Upper lobe of left lung (tissue), 6 donors: ENCODE results near the gene ZC3H8. TPM values are rescaled to one million over a fixed set of nuclear protein-coding genes. Genes with fewer than 3 reads are reported as not detected.
A peak's percentile ranks its signal among the peaks of the same experiment; 100 is the strongest.

Experiments used
- ATAC-seq, 2 donors: fragments of 200-7000 bp; cut with Tn5 transposase; one replicate each; pipeline ENCODE4 v1.9.1; 2022; ENCODE audit warnings: mild to moderate bottlenecking in 2 of 2, moderate library complexity in 2 of 2; ENCODE audit not compliant: low FRiP score in 2 of 2
- DNase-seq, 2 donors: peaks; one replicate each; pipeline ENCODE4 v3.0.0-alpha.2; 2019 to 2020
- H3K27ac ChIP-seq, 4 donors: fragments of 200-600 bp; sonication (generic); one replicate each; pipeline ENCODE4 v1.5.1; 2016 to 2019
- H3K27me3 ChIP-seq, 4 donors: fragments of 200-600 bp; sonication (generic); one replicate each; pipeline ENCODE4 v1.5.1; 2017 to 2019
- H3K36me3 ChIP-seq, 4 donors: fragments of 200-600 bp; sonication (generic); one replicate each; pipeline ENCODE4 v1.5.1; 2016 to 2019
- H3K4me1 ChIP-seq, 4 donors: fragments of 200-600 bp; sonication (generic); one replicate each; pipeline ENCODE4 v1.5.1; 2018 to 2019
- H3K4me3 ChIP-seq, 4 donors: fragments of 200-600 bp; sonication (generic); one replicate each; pipeline ENCODE4 v1.5.1; 2017 to 2019; ENCODE audit warnings: mild to moderate bottlenecking in 2 of 4, moderate library complexity in 1 of 4
- H3K9me3 ChIP-seq, 4 donors: fragments of 200-600 bp; sonication (generic); one replicate each; pipeline ENCODE4 v1.5.1; 2018 to 2019
- EP300 ChIP-seq, 4 donors: sonication (generic); formaldehyde crosslinking; IDR thresholded peaks; one replicate each; pipeline ENCODE4 v1.5.1; 2017; ENCODE audit warnings: antibody characterized with exemption in 4 of 4, control low read depth in 2 of 4
- POLR2A ChIP-seq, 4 donors: fragments of 450-650 bp; IDR thresholded peaks; one replicate each; pipeline ENCODE4 v1.5.1; 2016 to 2017; ENCODE audit warnings: antibody characterized with exemption in 4 of 4, mild to moderate bottlenecking in 2 of 4
- POLR2AphosphoS5 ChIP-seq, 2 donors: sonication (generic); formaldehyde crosslinking; IDR thresholded peaks; one replicate each; pipeline ENCODE4 v1.5.1; 2017; ENCODE audit warnings: antibody characterized with exemption in 2 of 2
- WGBS, 2 donors: methylation state at CpG; one replicate each; pipeline ENCODE4 v1.1.5; 2017 to 2018; 5-methylcytosine and 5-hydroxymethylcytosine counted together
- total RNA-seq, 6 donors: library from RNA; depleted of rRNA in 4 of 6; stranded (reverse); fragments of >200 nt in 4 of 6; gene quantifications; one replicate each; pipeline versions ENCODE4 v1.1.0 to v1.2.1, GENCODE V29; 2016 to 2021
- TF ChIP-seq, protein P1 (sequence below), 6 experiments: fragments of 450-650 bp in 4 of 6; fragments of 200-600 bp in 2 of 6; sonication (generic) in 2 of 6; IDR thresholded peaks; one replicate each; pipeline ENCODE4 v1.5.1; 2016 to 2019; ENCODE audit warnings: antibody characterized with exemption in 6 of 6
- donor health status: DM: no; HTN: no; CAD: no; lungs with moderate emphysema.
- donor health status: DM: no; HTN: yes; CAD: no; lungs with severe emphysema.

ZC3H8 gene
- total RNA-seq, 6 donors from 2014 or later: 4.3 to 92.2 (median 10.1) TPM

- TF ChIP-seq EP300 (IDR thresholded peaks at IDR 0.05) (no peak), POLR2A (IDR thresholded peaks at IDR 0.05) (no peak), POLR2AphosphoS5 (IDR thresholded peaks at IDR 0.05) (no peak)
- TF ChIP-seq, protein P1, sequence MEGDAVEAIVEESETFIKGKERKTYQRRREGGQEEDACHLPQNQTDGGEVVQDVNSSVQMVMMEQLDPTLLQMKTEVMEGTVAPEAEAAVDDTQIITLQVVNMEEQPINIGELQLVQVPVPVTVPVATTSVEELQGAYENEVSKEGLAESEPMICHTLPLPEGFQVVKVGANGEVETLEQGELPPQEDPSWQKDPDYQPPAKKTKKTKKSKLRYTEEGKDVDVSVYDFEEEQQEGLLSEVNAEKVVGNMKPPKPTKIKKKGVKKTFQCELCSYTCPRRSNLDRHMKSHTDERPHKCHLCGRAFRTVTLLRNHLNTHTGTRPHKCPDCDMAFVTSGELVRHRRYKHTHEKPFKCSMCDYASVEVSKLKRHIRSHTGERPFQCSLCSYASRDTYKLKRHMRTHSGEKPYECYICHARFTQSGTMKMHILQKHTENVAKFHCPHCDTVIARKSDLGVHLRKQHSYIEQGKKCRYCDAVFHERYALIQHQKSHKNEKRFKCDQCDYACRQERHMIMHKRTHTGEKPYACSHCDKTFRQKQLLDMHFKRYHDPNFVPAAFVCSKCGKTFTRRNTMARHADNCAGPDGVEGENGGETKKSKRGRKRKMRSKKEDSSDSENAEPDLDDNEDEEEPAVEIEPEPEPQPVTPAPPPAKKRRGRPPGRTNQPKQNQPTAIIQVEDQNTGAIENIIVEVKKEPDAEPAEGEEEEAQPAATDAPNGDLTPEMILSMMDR (IDR thresholded peaks at IDR 0.05): no peak
- no peaks in the 10 kb centered on the region for H3K27me3 ChIP-seq
- WGBS, 2 donors: 88 to 100% methylated on average over 1 of the region's 1 CpG
- H3K9me3 ChIP-seq: no peaks in the 10 kb centered on the region
- ATAC-seq (no peak), DNase-seq (no peak)
- no peak overlapping the region for H3K27ac ChIP-seq
- no peaks in the 10 kb centered on the region for H3K4me1 ChIP-seq
- H3K36me3 ChIP-seq: no peaks in the 10 kb centered on the region
- H3K4me3 ChIP-seq: no peak overlapping the region
Measured at GRCh38 chr2:112268547-112268946, 13.7 kb upstream of the ZC3H8 start.

DNA sequence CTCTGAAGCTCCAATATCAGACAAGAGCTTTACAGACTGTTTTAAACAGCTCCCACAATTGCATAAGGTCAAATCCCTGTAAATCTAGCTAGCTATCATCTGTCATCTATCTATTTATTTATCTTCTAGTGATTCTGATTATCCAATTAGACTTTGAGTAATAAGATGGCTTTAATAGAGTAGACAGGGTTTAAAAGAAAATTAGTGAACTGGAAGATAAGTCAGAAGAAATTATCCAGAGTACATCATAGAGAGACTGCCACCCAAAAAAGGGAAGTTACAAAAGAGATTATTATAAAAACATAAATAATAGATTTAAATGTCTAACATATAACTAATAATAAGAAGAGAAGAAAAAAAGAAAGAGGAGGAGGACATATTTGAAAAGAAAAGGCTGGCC is 8.0 kb upstream of the ZC3H8 start:
- no peak overlapping the region for H3K27ac ChIP-seq
- no peaks in the 10 kb centered on the region for H3K9me3 ChIP-seq
- no peak for ATAC-seq
- no peak for DNase-seq
- no peaks in the 10 kb centered on the region for H3K36me3 ChIP-seq
- peaks cover 0 to 15% (median 5%) of the 10 kb centered on the region in 4 donors for H3K4me1 ChIP-seq
- H3K27me3 ChIP-seq: no peaks in the 10 kb centered on the region
- no peak for TF ChIP-seq EP300 (IDR thresholded peaks at IDR 0.05)
- TF ChIP-seq POLR2AphosphoS5 (IDR thresholded peaks at IDR 0.05): no peak
- no peak for TF ChIP-seq POLR2A (IDR thresholded peaks at IDR 0.05)
- TF ChIP-seq, protein P1 (IDR thresholded peaks at IDR 0.05): no peak
- H3K4me3 ChIP-seq: no peak overlapping the region

GRCh38 chr2:112260295-112260625 is 5.4 kb upstream of the ZC3H8 start:
- no peak overlapping the region for H3K4me3 ChIP-seq
- 86 to 89% methylated on average over 3 of the region's 3 CpGs for WGBS, 2 donors

DNA sequence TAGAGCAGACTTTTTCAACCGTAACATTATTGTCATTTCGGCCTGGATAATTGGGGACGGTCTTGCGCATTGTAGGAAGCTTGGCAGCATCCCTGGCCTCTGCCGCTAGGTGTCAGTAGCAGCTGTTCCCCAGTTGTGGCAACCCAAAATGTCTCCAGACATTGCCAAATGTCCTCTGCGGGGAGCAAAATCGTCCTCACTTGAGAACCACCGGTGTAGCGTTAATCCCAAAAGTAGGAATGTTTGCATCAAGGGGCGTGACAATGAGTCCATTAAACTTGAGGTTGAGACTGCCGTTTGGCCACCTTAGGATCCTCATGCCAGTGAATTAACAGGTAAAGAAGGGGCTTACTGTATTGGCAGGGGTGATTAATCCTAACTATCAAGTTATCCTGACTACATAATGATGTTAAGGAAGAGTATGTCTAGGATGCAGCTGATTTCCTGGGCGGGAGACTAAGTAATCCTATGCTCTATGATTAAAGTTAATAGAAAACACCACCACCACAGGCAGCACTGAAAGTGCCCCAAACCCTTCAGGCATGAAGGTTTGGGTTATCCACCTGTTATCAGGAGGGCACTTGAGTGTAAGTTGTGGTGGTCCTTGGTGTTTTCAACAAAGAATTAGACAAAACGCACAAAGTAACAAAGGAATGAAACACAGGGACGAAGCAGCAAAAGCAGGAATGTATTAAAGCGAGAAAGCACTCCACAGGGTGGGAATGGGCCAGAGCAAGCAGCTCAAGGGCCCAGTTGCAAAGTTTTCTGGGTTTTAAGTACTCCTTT is 4.9 kb upstream of the ZC3H8 start:
- Histone ChIP-seq H3K27ac (no peak overlapping the region), H3K4me1 (peaks cover 0 to 27% (median 10%) of the 10 kb centered on the region in 4 donors), H3K36me3 (no peaks in the 10 kb centered on the region), H3K27me3 (no peaks in the 10 kb centered on the region), H3K9me3 (no peaks in the 10 kb centered on the region), H3K4me3 (peak overlapping the region in 1 of 4 donors; percentile 21)
- 17 to 32% methylated on average over 10 to 15 of the region's 15 CpGs for WGBS, 2 donors
- ATAC-seq (peak; percentile 86), DNase-seq (peak in 1 of 2 donors; percentile 86)
- TF ChIP-seq, protein P1 (IDR thresholded peaks at IDR 0.05): peak; percentile 81 to 91 (median 89)
- no peak for TF ChIP-seq POLR2AphosphoS5 (IDR thresholded peaks at IDR 0.05)

More at GRCh38 chr2:112260295-112260625, 5.4 kb upstream of the ZC3H8 start:
- Histone ChIP-seq H3K36me3 (no peaks in the 10 kb centered on the region), H3K4me1 (peaks cover 0 to 24% (median 9%) of the 10 kb centered on the region in 4 donors), H3K27ac (no peak overlapping the region), H3K9me3 (no peaks in the 10 kb centered on the region), H3K27me3 (no peaks in the 10 kb centered on the region)
- TF ChIP-seq, protein P1 (IDR thresholded peaks at IDR 0.05): no peak
- no peak for TF ChIP-seq POLR2A (IDR thresholded peaks at IDR 0.05)
- no peak for TF ChIP-seq EP300 (IDR thresholded peaks at IDR 0.05)
- no peak for TF ChIP-seq POLR2AphosphoS5 (IDR thresholded peaks at IDR 0.05)
- no peak for DNase-seq
- no peak for ATAC-seq

DNA sequence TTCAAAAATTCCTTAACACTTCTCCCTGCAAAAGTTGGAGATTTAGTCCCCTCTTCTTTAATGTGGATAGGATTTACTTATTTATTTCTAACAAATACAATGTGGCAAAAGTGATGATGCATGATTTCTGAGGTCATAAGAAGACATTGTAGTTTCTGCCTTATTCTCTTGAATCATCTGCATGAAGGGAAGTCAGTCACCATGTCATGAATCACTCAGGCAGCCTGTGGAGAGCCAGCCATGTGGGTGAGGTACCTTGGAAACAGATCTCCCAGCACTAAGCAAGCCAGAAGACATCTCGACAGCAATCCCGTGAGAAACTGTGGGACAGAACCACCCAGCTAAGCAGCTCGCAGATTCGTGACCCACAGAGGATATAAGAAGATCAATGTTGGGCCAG is 2.7 kb upstream of the ZC3H8 start:
- no peaks in the 10 kb centered on the region for H3K9me3 ChIP-seq
- DNase-seq (no peak), ATAC-seq (no peak)
- no peak overlapping the region for H3K27ac ChIP-seq
- no peak overlapping the region for H3K4me3 ChIP-seq
- H3K36me3 ChIP-seq: no peaks in the 10 kb centered on the region
- H3K27me3 ChIP-seq: no peaks in the 10 kb centered on the region
- H3K4me1 ChIP-seq: peaks cover 5 to 38% (median 16%) of the 10 kb centered on the region in 4 donors
- WGBS, 2 donors: 76 to 87% methylated on average over 3 to 4 of the region's 4 CpGs
- no peak for TF ChIP-seq EP300 (IDR thresholded peaks at IDR 0.05)
- TF ChIP-seq, protein P1 (IDR thresholded peaks at IDR 0.05): no peak
